8988T (cell line): ENCODE measurements around the gene PCDHGA8.
A peak's percentile ranks its signal among the peaks of the same experiment; 100 is the strongest.
"Not testable (repeated sequence)": the region's sequence is repeated elsewhere in the genome, so short reads cannot be mapped to it uniquely, and the experiment has no call there.

Experiments used
- DNase-seq: peaks from one replicate; pipeline ENCODE4 v3.0.0; 2011

PCDHGA8 gene

DNA sequence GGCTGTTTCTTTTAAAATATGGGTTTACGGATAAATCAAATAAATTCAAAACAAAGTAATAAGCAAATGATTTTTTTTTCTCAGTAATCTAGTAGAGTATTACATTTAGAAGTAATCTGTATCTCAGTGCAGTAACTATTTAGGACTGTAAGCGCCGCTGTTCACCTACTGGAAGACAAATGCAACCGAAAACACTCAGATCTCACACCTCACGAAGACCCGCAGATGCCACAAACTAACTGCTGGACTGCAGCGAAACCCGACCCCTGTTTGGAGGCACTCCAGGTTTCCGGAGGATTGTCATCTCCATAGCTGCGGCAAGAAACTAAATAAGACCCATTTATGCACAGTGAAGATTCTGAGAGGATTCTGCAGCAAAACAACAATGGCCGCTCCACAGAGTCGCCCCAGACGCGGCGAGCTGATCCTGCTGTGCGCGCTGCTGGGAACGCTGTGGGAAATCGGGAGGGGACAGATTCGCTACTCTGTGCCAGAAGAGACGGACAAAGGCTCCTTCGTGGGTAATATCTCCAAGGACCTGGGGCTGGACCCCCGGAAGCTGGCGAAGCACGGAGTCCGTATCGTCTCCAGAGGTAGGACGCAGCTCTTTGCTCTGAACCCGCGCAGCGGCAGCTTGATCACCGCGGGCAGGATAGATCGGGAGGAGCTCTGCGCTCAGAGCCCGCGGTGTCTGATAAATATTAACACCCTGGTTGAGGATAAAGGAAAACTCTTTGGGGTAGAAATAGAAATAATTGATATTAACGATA, at the start of gene PCDHGA8:
Gene PCDHGA8, plus strand, starts transcription at position 205 of the 770 bp plus-strand sequence. Its CDS starts 181 bp downstream, at position 386.
- no peak for DNase-seq

DNA sequence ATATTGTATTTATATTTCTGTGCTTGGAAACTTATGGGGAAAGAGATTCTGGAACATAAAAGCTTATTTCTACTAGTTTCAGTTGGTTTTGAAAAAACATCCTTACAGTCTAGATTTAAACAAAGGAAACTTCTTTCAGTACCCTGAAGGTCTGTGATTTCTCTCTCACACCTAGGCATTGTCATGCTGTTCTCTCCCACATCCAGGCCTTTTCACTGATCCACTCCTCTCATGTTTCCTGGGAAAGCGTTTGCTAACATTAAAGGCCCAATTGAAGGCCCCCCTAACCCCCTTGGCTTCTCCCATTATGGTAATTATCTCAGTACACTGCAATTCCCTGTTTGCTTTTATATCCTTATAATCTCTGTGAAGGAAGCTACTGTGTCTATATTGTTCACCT, 49.7 kb upstream of the PCDHGA8 start:
- DNase-seq = no peak

GRCh38 chr5:141343242-141343952, 49.0 kb upstream of the PCDHGA8 start, which contains the start of gene PCDHGA3:
TSS of gene PCDHGA3 (plus strand) at chr5:141343829. CDS start at chr5:141344034, 205 bp downstream.
- DNase-seq = peak; percentile 49

DNA sequence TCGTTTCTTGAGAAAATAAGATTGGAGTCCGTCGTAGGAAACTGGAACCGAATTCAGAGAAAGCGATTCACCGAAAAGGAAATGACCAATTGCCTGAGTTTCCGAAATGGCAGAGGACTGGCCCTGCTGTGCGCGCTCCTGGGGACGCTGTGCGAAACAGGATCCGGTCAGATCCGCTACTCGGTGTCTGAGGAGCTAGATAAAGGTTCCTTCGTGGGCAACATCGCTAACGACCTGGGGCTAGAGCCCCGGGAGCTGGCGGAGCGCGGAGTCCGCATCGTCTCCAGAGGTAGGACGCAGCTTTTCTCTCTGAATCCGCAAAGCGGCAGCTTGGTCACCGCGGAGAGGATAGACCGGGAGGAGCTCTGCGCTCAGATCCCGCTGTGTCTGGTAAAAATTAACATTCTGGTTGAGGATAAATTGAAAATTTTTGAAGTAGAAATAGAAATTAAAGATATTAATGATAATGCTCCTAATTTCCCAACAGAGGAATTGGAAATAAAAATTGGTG, 48.4 kb upstream of the PCDHGA8 start:
- DNase-seq = no peak

DNA sequence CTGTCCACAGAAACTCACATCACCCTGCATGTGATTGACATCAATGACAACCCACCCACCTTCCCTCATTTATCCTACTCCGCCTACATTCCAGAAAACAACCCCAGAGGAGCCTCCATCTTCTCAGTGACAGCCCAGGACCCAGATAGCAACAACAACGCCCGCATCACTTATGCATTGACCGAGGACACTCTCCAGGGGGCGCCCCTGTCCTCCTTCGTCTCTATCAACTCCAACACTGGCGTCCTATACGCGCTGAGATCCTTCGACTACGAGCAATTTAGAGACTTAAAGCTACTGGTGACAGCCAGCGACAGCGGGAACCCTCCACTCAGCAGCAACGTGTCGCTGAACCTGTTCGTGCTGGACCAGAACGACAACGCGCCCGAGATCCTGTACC, 47.1 kb upstream of the PCDHGA8 start:
- no peak for DNase-seq

DNA sequence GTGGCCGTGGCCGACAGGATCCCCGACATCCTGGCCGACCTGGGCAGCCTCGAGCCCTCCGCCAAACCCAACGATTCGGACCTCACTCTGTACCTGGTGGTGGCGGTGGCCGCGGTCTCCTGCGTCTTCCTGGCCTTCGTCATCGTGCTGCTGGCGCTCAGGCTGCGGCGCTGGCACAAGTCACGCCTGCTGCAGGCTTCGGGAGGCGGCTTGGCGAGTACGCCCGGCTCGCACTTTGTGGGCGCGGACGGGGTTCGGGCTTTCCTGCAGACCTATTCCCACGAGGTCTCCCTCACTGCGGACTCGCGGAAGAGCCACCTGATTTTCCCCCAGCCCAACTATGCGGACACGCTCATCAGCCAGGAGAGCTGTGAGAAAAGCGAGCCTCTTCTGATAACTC, 46.4 kb upstream of the PCDHGA8 start:
- not testable (repeated sequence) for DNase-seq

- peak; percentile 77 for DNase-seq
Measured at GRCh38 chr5:141349917-141350619, 42.4 kb upstream of the PCDHGA8 start, which contains the start of gene PCDHGB1. TSS of gene PCDHGB1 (plus strand) at chr5:141350099. CDS start at chr5:141350261, 162 bp downstream.

GRCh38 chr5:141351591-141351990, 40.8 kb upstream of the PCDHGA8 start:
- DNase-seq = no peak

DNA sequence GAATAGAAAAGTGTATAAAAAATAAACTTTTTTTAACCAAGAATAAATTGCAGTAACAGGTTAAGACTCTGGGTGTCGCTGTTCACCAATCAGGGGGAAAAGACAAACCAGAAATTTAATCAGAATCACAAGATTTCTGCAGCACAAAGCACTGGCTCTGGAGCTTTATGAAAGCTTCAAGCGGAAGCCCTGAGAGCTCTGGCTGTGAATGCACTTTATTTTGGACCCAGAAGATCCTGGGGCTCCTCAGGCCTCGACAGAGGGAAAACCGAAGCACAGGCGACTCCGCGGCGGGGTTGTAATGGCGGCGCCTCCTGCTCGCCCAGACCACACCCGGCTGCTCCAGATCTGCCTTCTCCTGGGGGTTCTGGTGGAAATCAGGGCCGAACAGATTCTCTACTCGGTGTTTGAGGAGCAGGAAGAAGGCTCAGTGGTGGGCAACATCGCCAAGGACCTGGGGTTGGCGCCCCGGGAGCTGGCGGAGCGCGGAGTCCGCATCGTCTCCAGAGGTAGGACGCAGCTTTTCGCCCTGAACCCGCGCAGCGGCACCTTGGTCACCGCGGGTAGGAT, 37.4 kb upstream of the PCDHGA8 start, which contains the start of gene PCDHGA4:
Gene PCDHGA4, plus strand, starts transcription at position 122 of the 570 bp plus-strand sequence. Its CDS starts 87 bp downstream, at position 209.
- DNase-seq = no peak

GRCh38 chr5:141355641-141356040, 36.8 kb upstream of the PCDHGA8 start:
- no peak for DNase-seq

- no peak for DNase-seq
Measured at GRCh38 chr5:141356133-141356532, 36.3 kb upstream of the PCDHGA8 start.

GRCh38 chr5:141356950-141357349, 35.5 kb upstream of the PCDHGA8 start:
- DNase-seq = no peak

GRCh38 chr5:141359790-141360426, 32.5 kb upstream of the PCDHGA8 start, which contains the start of gene PCDHGB2:
TSS of gene PCDHGB2 (plus strand) at chr5:141359994. CDS start at chr5:141360136, 142 bp downstream.
- peak; percentile 62 for DNase-seq

GRCh38 chr5:141360685-141361084, 31.7 kb upstream of the PCDHGA8 start:
- no peak for DNase-seq

DNA sequence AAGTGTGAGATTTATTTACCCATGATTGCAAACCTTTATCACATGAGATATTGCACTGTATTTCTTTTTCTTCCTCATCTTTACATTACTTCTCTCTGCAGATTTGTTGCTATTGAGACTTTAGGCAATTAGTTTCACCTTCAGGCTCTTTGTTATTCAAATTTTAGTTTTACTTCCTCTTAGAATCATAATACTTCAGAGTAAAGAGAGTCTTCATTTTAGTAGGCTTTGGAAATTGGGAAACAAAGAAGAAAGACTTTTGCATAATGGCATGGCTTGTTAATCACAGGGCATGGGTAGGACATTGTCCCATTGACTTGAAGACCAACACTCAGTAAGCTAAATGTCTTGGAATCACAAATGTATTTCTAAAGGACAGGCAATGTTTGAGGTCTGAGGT, 29.7 kb upstream of the PCDHGA8 start:
- DNase-seq = no peak

DNA sequence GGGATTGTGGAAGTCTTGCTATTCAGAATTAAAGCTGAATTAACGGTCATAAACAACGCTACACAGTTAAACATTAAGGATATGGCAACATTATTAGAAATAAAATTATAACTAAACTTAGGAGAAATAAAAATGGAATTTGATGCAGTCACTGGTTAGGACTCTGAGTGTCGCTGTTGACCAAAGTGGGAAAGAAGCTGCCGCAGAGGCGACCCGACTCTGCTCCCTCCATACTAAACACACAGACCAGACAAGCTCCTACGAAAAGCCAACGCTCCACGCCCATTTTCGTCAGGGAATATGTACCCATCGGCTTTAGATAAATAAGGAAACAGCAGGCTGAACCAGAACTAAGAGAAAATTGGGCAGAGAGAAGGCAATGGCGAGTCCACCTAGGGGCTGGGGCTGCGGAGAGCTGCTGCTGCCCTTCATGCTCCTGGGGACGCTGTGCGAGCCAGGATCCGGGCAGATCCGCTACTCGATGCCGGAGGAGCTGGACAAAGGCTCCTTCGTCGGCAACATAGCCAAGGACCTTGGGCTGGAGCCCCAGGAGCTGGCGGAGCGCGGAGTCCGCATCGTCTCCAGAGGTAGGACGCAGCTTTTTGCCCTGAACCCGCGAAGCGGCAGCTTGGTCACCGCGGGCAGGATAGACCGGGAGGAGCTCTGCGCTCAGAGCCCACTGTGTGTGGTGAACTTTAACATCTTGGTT, 28.3 kb upstream of the PCDHGA8 start, which contains the start of gene PCDHGA5:
Gene PCDHGA5, plus strand, starts transcription at position 211 of the 709 bp plus-strand sequence. Its CDS starts 169 bp downstream, at position 380.
- DNase-seq = no peak

DNA sequence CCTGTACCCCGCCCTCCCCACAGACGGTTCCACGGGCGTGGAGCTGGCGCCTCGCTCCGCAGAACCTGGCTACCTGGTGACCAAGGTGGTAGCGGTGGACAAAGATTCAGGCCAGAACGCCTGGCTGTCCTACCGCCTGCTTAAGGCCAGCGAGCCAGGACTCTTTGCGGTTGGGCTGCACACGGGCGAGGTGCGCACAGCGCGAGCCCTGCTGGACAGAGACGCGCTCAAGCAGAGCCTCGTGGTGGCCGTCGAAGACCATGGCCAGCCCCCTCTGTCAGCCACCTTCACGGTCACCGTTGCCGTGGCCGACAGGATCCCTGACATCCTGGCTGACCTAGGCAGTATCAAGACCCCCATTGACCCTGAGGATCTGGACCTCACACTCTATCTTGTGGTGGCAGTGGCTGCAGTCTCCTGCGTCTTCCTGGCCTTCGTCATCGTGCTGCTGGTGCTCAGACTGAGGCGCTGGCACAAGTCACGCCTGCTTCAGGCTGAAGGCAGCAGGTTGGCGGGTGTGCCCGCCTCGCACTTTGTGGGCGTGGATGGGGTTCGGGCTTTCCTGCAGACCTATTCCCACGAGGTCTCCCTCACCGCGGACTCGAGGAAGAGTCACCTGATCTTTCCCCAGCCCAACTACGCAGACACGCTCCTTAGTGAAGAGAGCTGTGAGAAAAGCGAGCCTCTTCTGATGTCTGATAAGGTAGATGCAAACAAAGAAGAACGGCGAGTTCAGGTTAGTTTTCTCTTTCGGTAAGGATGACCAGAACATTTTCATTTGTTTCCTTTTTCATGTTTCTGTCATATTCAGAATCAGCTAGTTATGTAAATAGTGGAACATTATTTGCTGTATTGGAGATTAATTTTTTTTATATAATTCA, 26.2 kb upstream of the PCDHGA8 start:
- DNase-seq = no peak

DNA sequence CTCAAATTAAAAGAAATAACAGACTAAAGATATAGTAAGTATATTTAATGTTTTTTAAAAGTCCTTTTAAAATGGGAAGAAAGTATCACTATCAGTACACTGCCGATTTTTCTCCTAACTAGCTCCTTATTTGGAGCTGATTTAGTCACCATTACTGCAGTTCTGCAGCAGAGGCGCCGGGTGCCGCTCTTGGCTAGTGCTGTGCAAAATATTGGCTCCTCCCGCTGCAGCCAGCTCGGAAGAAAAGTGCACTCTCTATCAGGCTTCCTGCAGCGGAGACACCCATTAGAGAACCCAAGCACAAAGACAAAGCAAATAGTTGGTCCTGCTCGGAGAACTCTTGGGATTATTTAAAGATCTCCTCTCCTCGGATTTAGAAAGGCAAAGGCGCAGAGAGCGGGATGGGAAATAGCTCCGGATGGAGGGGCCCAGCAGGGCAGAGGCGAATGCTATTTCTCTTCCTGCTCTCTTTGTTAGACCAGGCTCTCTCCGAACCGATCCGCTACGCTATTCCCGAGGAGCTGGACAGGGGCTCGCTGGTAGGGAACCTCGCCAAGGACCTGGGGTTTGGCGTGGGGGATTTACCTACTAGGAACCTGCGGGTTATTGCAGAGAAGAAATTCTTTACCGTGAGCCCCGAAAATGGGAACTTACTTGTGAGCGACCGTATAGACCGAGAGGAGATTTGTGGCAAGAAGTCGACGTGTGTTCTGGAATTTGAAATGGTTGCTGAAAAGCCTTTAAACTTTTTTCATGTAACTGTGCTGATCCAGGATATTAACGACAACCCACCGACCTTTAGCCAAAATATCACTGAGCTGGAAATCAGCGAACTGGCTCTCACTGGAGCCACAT, 22.2 kb upstream of the PCDHGA8 start, which contains the start of gene PCDHGB3:
Gene PCDHGB3, plus strand, starts transcription at position 249 of the 855 bp plus-strand sequence. Its CDS starts 153 bp downstream, at position 402.
- DNase-seq = no peak
